Psoas muscle (tissue), 8 donors: ENCODE measurements around the gene FLVCR2. TPM values are rescaled to one million over a fixed set of nuclear protein-coding genes. Genes with fewer than 3 reads are reported as not detected.

Experiments
- ATAC-seq, 4 donors: fragments of 200-7000 bp; cut with Tn5 transposase; one replicate each; pipeline ENCODE4 v1.9.1; 2020; ENCODE audit warnings: moderate library complexity in 3 of 4, mild to moderate bottlenecking in 2 of 4
- DNase-seq, 2 donors: peaks; one replicate each; pipeline ENCODE4 v3.0.0-alpha.2; 2020
- H3K27ac ChIP-seq: fragments of 200-600 bp; one replicate; pipeline ENCODE4 v1.8.0; 2022
- H3K27me3 ChIP-seq, 3 donors: fragments of 200-600 bp in 1 of 3; one replicate each; pipeline versions ENCODE4 v1.6.1 to v1.8.0; 2013 to 2022; ENCODE audit warnings: low read length in 2 of 3, mild to moderate bottlenecking in 2 of 3, moderate library complexity in 1 of 3; ENCODE audit not compliant: insufficient read depth in 3 of 3
- H3K36me3 ChIP-seq, 2 donors: fragments of 200-600 bp in 1 of 2; one replicate each; pipeline versions ENCODE4 v1.6.1 to v1.8.0; 2013 to 2022; ENCODE audit warnings: low read depth in 1 of 2, mild to moderate bottlenecking in 1 of 2, moderate library complexity in 1 of 2; ENCODE audit not compliant: insufficient read depth in 1 of 2
- H3K4me1 ChIP-seq: fragments of 200-600 bp; one replicate; pipeline ENCODE4 v1.8.0; 2022
- H3K4me3 ChIP-seq: fragments of 200-600 bp; one replicate; pipeline ENCODE4 v1.8.0; 2022; ENCODE audit warnings: mild to moderate bottlenecking
- H3K9me3 ChIP-seq: fragments of 200-600 bp; one replicate; pipeline ENCODE4 v1.8.0; 2022
- CTCF ChIP-seq: fragments of 200-600 bp; IDR thresholded peaks from one replicate; pipeline ENCODE4 v1.8.0; 2022; ENCODE audit warnings: antibody characterized with exemption
- WGBS, 3 donors: extraction: QIAGEN DNeasy Blood & Tissue Kit; methylation state at CpG; one replicate each; pipeline versions ENCODE4 v1.1.6 to v1.1.7; 2013; 5-methylcytosine and 5-hydroxymethylcytosine counted together
- intact Hi-C, 2 donors: fragments of 100-400 bp; cut with DNase I; formaldehyde crosslinking; loops; one replicate each; pipeline versions ENCODE4 v1.11.0 to v1.14.2; 2022
- polyA plus RNA-seq, 3 donors: library from polyadenylated mRNA; stranded (reverse); fragments of 200-250 nt; gene quantifications; one replicate each; pipeline ENCODE4 v1.2.3, GENCODE V29; 2013
- total RNA-seq, 4 donors: library from RNA; stranded (reverse); fragmentation: NEBNext Ultra II Directional in 2 of 4; extraction: Animal tissue kit (Norgen Biotek cat#: 25700) in 2 of 4; gene quantifications; one replicate each; pipeline versions ENCODE4 v1.2.1 to v1.2.4, GENCODE V29; 2021 to 2023
- donor health status: healthy with polysubstance abuse.
- donor health status: DM: no; HTN: no; CAD: no; lungs with moderate emphysema.
- donor health status: Bipolar disorder and iron deficiency.
- donor health status: healthy.
- donor health status: DM: yes; HTN: yes; CAD: no.
- donor health status: DM: no; HTN: no; CAD: no.
- donor health status: DM: no; HTN: no; CAD: no.
- donor health status: DM: yes; HTN: yes; CAD: no.

FLVCR2 gene
- total and polyA plus RNA-seq, 7 donors = 0.71 to 9.8 (median 5.3) TPM

DNA sequence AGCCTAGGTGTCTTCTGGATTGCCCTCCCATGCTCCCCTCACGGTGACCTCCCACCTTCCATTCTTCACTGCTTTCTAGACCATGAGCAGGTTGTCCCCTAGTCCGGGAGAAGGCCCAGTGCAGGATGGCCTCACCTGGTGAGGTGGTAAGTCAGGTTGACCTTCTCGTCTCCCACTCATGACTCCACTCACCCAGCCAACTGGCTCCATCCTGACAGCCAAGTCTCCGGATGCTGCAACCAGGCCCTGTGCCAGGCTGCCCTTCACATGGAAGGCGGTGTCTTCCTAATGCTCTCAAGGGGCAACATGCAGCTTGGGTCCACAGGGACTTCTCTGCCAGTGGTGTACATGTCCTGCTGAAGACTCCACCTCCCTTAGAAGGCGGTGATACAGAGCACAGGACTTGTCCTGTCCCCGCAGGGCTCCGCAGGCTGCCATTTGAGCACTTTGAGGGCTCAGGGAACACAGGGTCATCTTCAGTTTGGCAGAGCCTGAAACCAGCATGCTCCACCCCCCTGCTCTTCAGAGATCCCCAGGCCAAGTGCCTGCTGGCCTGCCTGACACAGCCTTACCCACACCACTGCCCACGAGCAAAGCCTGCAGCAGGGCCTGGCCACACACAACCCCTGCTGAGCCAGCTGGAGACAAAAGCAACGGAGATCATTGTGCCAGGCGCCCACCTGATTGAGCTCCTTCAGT is 30.7 kb upstream of the FLVCR2 start:
- H3K4me3 ChIP-seq = no peak overlapping the region
- H3K27me3 ChIP-seq = no peaks in the 10 kb centered on the region
- no peak overlapping the region for H3K27ac ChIP-seq
- no peak for TF ChIP-seq CTCF
- H3K36me3 ChIP-seq = no peaks in the 10 kb centered on the region
- intact Hi-C loops = no loop called here
- peak in 3 of 4 donors; percentile 36 to 70 (median 69) for ATAC-seq
- no peaks in the 10 kb centered on the region for H3K9me3 ChIP-seq
- 39 to 69% (median 53%) methylated on average over 11 of the region's 11 CpGs for WGBS, 3 donors
- peaks cover 5% of the 10 kb centered on the region for H3K4me1 ChIP-seq
- no peak for DNase-seq

DNA sequence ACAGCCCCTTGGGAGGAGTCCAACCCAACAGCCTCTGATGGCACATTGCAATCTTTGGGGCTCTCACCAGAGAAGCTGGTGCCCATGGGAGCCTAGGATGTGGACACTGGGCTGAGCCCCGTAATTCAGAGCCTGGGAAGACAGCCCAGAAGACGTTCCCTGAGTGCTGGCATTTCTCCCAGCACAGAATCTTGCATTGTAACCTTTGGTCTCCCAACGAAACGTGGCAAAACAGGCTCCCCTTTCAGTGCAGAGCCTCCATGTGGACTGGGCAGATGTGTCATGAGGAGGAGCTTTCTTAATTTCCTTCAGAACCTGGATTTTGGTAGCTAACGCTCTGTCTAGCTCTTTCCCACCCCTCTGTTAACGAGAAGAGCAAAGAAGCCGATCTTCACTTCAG is 29.9 kb upstream of the FLVCR2 start:
- Histone ChIP-seq H3K9me3 (no peaks in the 10 kb centered on the region), H3K4me1 (peaks cover 5% of the 10 kb centered on the region), H3K27me3 (no peaks in the 10 kb centered on the region), H3K36me3 (no peaks in the 10 kb centered on the region), H3K4me3 (no peak overlapping the region), H3K27ac (no peak overlapping the region)
- intact Hi-C loops = no loop called here
- no peak for TF ChIP-seq CTCF
- DNase-seq (no peak), ATAC-seq (no peak)
- WGBS, 3 donors = 50 to 65% (median 61%) methylated on average over 7 of the region's 7 CpGs

DNA sequence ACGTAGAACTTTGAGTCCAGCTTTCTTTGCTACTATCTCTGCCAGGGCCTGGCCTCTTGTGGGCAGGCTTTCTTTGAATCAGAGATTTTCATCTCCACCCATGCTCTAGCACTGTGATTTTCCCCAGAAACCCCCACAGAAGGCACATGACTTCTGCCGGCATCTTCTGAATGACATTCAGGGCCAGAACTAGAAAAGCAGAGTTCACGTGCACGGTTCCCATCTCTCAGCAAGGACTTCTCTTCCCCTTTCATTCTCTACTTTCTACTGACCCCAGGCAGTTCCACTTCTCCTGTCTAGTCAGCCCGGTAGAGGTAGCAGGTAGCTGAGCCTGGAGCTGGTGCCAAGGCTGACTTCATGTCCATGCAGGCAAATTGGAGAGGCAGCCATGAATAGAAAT is 29.3 kb upstream of the FLVCR2 start:
- H3K27me3 ChIP-seq = no peaks in the 10 kb centered on the region
- H3K36me3 ChIP-seq = no peaks in the 10 kb centered on the region
- H3K4me3 ChIP-seq = no peak overlapping the region
- H3K4me1 ChIP-seq = peaks cover 5% of the 10 kb centered on the region
- H3K27ac ChIP-seq = no peak overlapping the region
- intact Hi-C loops = no loop called here
- ATAC-seq = no peak
- 77 to 89% (median 81%) methylated on average over 5 of the region's 5 CpGs for WGBS, 3 donors
- no peaks in the 10 kb centered on the region for H3K9me3 ChIP-seq
- TF ChIP-seq CTCF = no peak
- no peak for DNase-seq

- Histone ChIP-seq H3K4me1 (peaks cover 5% of the 10 kb centered on the region), H3K27ac (no peak overlapping the region), H3K4me3 (no peak overlapping the region), H3K36me3 (no peaks in the 10 kb centered on the region), H3K27me3 (no peaks in the 10 kb centered on the region), H3K9me3 (no peaks in the 10 kb centered on the region)
- intact Hi-C loops = no loop called here
- 88 to 91% (median 89%) methylated on average over 7 of the region's 7 CpGs for WGBS, 3 donors
- no peak for TF ChIP-seq CTCF
- no peak for ATAC-seq
- no peak for DNase-seq
Observed at GRCh38 chr14:75551021-75551420, 27.4 kb upstream of the FLVCR2 start.

DNA sequence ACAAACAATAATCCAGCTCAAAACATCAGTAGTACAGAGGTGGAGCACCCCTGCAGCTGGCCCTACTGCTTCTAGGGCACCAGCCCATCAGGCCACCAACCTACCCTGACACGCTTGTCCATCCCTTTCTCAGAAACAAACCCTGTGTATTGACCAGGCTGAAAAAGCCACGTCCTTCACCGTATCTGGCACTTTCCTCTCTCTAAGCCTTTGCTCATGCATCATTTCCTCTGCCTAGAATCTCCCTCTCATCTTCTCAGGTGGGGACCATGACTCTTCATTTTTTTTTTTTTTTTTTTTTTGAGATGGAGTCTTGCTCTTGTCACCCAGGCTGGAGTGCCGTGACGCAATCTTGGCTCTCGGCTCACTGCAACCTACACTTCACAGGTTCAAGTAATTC is 25.3 kb upstream of the FLVCR2 start:
- intact Hi-C loops = no loop called here
- Histone ChIP-seq H3K9me3 (peaks cover under 1% of the 10 kb centered on the region), H3K36me3 (no peaks in the 10 kb centered on the region), H3K4me3 (no peak overlapping the region), H3K4me1 (peaks cover under 1% of the 10 kb centered on the region), H3K27me3 (no peaks in the 10 kb centered on the region), H3K27ac (no peak overlapping the region)
- DNase-seq (no peak), ATAC-seq (no peak)
- TF ChIP-seq CTCF = no peak
- WGBS, 3 donors = 91 to 96% (median 95%) methylated on average over 6 of the region's 6 CpGs
